TTC549 (cell line): ENCODE results near the gene MYRIP.
"Not testable (repeated sequence)": the region's sequence is repeated elsewhere in the genome, so short reads cannot be mapped to it uniquely, and the experiment has no call there.

Source experiments
- FAIRE-seq: peaks from 2 replicates; lab custom pipeline; 2012; peaks lifted over from hg19 to GRCh38; lab: Jason Lieb, UNC

Gene MYRIP

DNA sequence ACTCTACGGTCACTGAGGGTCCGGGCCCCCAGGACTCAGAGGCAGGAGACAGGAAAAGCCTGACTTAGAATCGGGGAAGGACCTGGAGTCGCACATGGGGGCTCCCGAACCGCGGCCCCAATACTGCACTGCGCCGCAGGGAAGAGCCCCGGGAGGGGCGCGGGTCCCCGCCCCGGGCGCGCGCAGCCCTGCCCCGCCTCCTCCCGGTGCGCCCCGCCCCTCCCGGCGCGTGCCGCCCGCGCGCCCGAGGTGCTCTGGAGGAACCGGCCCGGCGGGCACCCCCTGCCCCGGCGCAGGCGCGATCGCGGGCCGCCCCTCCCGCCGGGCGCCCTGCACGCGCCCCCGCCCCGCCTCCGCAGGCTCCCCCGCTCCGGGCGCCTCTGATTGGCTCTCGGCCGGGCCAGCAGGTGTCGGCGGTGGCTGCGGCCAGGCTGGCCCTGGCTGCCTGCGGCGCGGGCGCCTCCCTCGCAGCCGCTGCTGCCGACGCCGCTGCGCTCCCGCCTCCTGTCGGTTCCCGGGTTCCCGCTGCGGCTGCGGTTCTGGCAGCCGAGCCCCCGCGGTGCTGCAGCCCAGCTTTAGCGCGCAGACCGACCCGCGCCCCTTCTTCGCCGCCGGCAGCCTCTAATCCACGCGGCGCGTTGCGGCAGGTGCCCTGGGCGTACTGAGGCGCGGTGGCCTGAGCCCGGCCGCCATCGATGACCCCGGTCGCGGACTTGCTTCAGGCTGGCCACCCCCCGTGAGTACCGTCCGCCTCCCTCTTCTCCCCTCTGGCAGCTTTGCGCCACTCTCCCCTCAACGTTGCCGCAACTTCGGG, at the start of gene MYRIP:
Gene MYRIP (plus strand): TSS at position 429 of the 814 bp plus-strand sequence. CDS start 91,208 bp downstream, outside the sequence.
- FAIRE-seq: no peak

DNA sequence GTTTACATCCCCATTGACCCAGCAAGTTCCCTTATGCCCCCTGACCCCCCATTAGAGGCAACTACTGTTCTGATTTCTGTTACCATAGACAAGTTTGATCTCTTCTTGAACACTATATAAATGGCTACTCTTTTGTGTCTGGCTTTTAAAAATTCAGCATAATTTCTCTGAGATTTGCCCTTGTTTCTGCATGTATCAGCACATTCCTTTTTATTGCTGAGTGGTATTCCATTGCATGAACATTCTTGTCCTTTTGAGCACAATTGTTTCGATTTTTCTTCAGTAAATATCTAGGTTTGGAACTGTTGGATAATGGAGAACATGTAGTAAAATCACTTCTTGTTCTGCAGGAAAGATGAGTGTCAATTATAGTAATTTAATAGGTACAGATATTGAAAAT, 49.1 kb upstream of the MYRIP start:
- FAIRE-seq: no peak

DNA sequence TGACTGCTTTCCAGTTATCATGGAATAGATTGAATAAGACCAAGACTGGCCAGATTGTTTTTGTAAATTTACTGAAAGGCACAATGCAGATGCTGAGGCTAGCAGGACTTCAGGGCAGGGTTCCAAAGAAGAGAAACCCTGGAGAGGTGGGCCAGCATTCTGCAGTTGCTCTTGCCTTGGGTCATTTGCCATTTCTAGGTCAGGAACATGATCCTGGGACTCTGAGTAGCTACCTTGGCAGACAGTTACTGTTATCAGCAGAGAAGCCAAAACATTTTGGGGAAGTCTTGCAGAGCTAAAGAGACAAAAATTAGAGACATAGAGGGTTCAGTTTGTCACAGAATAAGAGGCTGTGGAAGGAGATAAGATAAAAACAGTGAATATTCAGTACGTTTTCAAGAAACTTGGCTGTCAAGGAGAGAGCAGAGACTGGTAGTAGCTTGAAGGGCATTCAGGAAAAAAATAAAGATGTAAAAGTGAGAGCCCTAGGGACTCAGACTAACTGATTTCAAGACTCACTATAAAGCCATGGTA, 46.8 kb upstream of the MYRIP start:
- no peak for FAIRE-seq

DNA sequence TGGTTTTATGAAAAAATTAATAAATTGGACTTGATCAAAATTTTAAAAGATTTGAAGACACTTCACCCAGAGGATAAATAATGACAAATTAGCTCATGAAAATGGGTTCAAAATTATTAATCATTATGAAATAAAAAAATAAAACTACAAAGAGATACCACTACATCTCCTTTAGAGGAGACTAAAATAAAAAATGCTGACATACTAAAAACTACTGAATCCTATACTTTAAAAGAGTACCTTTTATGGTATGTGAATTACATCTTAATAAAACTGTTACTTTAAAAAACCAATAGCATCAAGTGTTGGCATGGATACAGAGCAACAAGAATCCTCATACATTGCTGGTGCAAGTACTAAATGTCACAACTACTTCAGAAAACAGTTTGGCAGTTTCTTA, 46.0 kb upstream of the MYRIP start:
- FAIRE-seq: no peak

DNA sequence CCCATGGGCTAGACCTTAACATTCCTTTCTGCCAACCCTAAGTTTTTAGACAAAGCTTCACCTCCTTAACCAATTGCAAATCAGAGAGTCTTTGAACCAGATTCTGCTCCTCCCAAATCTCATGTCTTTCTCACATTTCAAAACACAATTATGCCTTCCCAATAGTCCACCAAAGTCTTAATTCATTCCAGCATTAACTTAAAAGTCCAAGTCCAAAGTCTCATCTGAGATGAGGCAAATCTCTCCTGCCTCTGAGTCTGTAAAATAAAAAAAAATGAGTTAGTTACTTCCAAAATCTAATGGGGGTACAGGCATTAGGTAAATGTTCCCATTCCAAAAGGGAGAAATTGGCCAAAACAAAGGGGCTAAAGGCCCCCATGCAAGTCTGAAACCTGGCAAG, 43.8 kb upstream of the MYRIP start:
- FAIRE-seq: no peak

DNA sequence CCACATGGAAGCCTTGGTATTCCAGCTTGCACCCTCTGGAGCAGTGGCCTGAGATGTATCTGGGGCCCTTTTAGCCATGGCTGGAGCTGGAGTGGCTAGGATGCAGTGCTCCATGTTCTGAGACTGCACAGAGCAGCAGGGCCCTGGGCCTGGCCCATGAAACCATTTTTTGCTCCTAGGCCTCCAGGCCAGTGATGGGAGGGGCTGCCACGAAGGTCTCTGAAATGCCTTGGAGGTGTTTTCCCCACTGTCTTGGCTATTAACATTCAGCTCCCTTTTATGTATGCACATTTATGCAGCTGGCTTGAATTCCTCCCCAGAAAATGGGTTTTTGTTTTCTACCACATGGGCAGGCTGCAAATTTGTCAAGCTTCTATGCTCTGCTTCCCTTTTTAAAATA, 43.0 kb upstream of the MYRIP start:
- no peak for FAIRE-seq

DNA sequence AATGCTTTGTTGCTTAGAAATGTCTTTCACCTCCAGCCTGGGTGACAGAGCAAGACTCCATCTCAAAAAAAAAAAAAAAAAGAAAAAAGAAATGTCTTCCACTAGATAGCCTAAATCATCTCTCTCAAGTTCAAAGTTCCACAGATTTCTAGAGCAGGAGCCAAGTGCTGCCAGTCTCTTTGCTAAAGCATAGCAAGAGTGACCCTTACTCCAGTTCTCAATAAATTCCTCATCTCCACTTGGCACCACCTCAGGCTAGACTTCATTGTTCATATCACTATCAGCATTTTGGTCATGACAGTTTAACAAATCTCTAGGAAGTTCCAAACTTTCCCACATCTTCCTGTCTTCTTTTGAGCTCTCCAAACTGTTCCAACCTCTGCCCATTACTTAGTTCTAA, 42.5 kb upstream of the MYRIP start:
- not testable (repeated sequence) for FAIRE-seq

DNA sequence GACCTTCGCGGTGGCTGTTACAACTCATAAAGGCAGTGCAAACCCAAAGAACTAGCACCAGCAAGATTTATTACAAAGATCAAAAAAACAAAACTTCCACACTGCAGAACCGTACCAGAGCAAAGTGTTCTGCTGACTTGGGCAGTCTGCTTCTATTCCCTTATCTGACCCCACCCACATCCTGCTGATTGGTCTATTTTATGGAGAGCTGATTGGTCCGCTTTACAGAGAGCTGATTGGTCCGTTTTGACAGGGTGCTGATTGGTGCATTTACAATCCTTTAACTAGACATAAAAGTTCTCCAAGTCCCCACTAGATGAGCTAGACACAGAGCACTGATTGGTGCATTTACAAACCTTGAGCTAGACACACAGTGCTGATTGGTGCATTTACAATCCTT, 31.2 kb upstream of the MYRIP start:
- not testable (repeated sequence) for FAIRE-seq

DNA sequence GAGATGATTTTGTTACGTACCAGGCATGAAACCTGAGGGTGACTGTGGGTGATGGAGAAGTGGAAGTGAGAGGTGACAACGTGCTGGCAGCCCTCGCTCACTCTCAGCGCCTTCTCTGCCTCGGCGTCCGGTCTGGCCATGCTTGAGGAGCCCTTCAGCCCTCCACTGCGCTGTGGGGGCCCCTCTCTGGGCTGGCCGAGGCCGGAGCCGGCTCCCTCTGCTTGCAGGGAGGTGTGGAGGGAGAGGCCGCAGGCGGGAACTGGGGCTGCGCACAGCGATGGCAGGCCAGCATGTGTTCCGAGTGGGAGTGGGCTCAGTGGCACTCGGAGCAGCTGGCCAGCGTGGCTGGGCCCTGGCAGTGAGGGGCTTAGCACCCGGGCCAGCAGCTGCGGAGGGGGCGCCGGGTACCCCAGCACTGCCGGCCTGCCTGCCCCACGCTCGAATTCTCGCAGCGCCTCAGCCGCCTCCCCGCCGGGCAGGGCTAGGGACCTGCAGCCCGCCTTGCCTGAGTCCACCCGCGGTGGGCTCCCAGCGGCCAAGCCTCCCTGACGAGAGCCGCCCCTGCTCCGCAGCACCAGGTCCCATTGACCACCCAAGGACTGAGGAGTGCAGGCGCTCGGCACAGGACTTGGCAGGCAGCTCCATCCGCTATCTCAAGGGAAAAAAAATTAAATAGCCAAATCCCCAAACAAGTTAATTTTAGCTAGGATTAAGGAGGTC, 29.7 kb upstream of the MYRIP start:
- no peak for FAIRE-seq

DNA sequence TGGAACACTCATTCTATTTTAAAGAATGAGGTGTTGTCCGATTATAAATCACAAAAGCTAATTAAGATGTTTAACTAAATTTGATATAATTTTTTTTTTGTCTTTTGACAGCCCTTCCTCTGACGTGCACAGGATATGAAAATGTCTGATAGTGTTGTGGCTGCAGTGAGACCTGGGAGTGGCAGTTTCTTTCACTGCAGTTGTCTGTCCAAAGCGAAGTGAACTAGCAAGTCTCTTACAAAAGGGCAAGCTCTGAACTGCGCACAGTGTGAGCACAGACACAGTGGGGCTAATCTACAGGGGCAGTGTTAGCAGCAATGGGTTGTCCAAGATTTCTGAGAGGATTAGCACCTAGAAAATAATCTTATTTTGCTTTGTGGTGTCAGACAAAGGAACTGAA, 29.1 kb upstream of the MYRIP start:
- no peak for FAIRE-seq

DNA sequence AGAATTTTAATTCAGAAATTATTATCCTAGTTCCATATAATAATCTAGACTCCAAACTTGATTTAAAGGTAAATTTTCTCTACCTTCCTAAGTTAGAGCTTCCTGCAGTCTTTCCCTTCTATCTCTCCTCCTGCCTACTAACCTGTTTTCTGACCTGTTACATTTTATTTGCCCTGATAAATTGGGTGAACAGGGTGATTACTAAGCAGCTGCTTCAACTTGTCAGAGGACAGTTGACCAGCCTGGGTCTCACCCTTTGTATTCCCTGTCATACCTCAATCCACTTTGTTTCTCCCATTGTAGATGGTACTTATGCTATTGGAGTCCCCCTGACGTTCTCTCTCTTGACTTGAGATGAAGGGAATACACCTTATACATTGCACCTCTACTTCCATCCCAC, 28.4 kb upstream of the MYRIP start:
- no peak for FAIRE-seq

DNA sequence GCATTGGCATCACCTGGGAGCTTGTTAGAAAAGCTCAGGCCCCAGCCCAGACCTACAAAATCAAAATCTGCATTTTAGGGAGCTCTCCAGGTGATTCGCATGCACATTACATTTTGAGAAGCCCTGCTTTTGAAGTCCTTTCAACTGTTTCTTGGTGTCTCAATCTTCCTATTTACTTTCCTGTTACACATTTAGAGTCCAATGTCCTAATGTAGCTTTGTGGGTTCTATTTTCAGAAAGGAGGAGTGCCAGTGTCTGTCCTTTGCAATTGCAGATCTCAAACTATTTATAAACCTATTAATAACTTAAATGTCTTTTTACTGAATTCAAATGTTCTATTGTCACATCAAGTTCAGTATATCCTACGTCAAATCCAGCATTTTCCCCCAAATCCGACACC, 27.8 kb upstream of the MYRIP start:
- no peak for FAIRE-seq

DNA sequence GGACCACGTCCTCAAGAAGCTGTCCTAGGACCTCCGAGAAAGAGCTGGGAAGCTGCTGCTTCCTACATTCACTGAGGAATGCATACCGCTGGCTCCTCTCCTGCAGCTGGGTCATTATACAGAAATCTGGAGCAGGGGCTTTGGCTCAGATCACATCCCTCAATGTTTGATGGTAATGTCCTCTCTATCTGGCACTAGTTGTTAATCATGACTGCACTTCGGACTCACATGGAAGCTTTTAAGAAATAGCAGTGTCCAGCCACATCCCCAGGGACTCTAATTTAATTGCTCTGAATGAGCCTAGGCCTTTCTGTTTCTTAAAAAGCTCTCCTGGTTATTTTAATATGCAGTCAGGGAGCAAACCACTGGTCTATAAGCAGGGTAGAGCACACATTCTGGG, 25.7 kb upstream of the MYRIP start:
- FAIRE-seq: no peak

DNA sequence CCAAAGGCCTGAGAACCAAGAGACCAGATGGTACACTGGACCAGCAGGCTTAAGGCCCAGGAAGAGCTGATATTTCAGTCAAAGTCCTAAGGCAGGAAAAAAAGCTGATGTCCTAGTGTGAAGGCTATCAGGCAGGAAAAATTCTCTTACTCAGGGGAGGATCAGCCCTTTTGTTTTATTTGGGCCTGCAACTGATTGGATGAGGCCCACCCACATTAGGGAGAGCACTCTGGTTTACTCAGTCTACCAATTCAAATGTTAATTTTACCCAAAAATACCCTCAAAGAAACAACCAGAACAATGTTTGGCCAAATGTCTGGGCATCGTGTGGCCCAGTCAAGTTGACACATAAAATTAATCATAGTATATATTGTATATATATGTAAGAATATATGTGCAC, 24.5 kb upstream of the MYRIP start:
- no peak for FAIRE-seq

DNA sequence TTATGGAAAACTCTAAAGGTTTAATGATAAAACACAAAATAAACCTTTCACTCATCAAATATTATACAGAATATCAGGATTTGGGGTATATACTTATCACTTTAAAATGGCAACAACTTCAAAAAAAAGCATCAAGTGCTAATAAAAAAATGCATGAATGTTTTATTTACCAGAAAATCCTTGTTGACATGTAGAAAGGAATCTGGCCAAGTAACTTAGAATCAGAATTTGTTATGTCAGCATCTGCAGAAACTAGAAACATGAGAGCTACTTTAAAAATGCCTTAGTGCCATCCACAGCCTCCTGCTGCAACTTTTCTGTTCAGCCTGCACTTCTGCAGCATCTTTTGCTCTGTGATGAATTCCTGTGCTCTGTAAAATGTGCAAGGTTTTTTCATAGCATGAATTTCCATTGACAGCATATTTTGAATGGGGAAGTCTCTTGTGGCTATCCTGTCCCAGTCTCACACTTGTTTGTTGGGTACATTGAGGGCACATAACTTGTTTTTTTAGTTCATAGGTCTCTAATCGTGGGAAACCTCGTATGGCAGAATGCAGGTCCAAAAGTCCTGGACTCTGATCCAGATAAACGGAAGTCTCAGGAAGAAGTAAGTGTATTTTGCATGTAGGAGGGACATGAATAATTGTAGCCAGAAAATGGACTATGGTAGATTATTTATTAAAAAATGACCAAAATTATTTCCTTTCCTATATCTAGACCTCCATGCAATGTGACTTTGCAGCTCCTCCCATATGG, 21.1 kb upstream of the MYRIP start:
- no peak for FAIRE-seq

DNA sequence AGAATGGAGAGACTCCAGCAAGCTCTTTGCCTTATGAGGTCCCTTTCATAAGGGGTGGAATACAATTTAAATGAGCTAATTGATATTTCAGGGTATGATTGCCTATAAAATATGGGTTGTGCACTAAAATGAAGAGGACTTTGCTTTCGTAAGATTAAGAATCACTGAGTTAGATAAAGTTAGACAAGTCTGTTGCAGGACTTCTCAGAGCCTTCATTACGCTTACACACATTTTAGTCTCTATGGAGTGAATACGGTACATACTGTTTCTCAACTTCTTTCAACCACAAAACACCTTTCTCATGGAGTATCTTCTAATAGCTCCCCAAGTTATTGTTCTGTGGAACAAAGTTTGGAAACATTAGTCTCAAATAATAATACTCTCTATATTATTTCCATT, 17.8 kb upstream of the MYRIP start:
- FAIRE-seq: no peak

DNA sequence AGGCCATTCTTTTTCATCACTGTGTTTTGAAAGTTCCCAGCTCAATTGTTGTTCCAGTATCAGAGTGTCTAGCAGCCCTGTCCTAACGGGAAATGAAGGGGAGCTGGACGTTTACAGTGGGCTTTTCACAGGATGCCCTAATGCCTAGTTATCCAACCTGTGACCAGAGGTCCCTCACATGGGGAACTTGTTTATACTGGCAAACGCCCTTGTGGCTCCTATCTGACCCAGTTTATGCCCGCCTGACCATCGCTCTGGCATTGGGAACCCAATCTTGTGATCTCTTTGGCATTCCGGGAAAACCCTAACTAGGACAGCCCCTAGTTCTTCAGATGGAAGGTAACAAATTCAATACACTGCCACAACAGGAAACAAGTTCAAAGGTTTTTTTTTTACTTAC, 14.5 kb upstream of the MYRIP start:
- no peak for FAIRE-seq

DNA sequence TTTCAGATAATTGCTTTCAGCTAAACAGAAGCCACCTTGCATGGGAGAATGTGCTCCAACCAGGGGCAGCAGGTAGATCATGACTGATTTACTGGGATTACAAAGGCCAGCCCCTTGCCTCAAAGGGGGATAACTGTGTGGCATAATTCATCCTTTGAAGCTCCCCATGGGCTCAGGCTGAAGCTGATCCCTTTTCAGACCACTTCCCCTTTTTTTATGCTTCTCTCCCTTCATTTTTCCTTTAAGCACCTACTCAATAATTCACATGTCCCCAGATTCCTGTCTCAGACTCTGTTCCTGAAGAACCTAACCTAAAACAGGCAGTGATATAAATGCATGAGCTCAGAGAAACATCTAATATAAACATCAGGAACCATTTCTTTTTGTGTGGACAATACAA, 8.2 kb upstream of the MYRIP start:
- FAIRE-seq: no peak

DNA sequence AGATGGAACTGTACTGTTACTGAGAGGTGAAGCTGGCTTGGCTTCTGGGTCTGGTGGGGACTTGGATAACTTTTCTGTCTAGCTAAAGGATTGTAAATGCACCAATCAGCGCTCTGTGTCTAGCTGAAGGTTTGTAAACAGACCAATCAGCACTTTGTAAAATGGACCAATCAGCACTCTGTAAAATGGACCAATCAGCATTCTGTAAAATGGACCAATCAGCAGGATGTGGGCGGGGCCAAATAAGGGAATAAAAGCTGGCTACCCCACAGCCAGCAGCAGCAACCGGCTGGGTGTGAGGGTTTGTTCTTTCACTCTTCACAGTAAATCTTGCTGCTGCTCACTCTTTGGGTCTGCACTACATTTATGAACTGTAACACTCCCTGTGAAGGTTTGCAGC, 6.9 kb upstream of the MYRIP start:
- not testable (repeated sequence) for FAIRE-seq

DNA sequence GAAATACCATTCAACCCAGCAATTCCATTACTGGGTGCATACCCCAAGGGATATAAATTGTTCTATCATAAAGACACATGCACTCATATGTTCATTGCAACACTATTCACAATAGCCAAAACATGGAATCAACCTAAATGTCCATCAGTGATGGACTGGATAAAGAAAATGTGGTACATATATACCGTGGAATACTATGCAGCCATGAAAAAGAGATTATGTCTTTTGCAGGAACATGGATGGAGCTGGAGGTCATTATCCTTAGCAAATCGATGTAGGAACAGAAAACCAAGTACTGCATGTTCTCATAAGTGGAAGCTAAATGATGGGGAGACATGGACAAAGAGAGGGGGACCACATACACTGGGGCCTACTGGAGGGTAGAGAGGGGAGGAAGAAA, 5.5 kb upstream of the MYRIP start:
- FAIRE-seq: no peak

DNA sequence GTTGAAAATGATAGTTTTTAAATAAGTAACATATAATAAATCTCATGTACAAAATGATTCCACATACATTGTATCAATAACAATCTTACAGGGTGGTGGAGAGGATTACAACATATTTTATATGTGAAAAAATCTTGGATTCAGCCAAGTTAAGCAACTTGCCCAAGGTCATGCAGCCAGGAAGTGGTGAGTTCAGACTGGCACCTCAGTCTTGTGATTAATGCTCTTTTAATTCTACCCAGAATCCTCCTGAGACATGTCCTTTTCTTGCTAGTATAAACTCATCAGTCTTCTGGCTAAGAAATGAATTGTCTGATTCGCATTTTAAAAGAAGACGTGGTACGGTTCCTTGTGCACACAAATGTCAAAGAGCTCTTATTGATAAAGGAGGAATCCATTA, 4.5 kb upstream of the MYRIP start:
- FAIRE-seq: no peak

DNA sequence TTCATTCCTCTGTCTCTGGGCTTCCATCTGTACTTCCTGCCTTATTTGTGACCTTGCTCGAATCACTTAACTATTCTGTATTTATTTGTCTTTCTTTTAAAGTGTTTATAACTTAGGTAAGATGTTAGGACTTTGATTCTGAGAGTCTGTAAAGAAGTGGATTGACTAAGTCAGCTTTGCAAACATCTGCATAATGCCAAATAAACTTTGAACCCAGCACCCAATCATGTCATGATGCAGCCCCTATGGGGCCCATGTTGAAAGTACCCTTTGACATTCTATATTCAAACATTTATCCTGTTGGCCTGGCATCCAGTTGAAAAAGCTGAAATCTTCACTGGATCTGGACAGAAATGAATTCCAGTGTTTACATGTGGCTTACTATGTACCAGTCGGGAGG, 3.8 kb upstream of the MYRIP start:
- FAIRE-seq: no peak

DNA sequence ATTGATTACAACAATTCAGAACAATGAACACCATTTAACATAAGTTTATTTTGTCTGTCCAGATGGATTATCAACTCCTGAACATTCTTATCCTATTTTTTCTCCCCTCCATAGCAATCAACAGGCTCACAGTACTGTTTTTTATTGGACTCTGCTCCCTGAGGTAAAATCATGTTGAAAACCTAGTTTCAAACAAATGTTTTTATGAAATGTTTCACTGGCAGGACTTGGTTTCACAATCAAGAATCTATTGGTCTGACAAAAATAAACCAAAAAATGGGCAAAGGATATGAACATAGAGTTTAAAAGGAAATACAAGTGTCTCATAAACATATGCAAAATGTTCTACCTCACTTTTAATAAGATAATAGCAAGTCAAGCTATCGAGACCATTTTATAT, 2.6 kb upstream of the MYRIP start:
- FAIRE-seq: no peak
